Measurements from ENCODE around the gene ADO. TPM values are rescaled to one million over a fixed set of nuclear protein-coding genes. Genes with fewer than 3 reads are reported as not detected.

ADO gene
- total and polyA plus RNA-seq, 9 of the 15 experiments (the other 6 are each of a cell fraction or from before 2014, with no cell fraction given), result 3.0 to 20.0 (median 16.1) TPM

- TF ChIP-seq MGA (IDR thresholded peaks at IDR 0.05) (0 out of 2 replicates have a peak, but pooled peaks have one; percentile 19), ZNF780A (CRISPR knock-in tag; IDR thresholded peaks at IDR 0.05) (no peak), PRPF4 (IDR thresholded peaks at IDR 0.05; ENCODE audit: insufficient read depth, low read depth, low read length, poor library complexity, severe bottlenecking) (no peak), MYC (IDR thresholded peaks at IDR 0.05; ENCODE audit: low read depth, low read length) (no peak), MYC (CRISPR knock-in tag; IDR thresholded peaks at IDR 0.05; ENCODE audit: borderline replicate concordance, low read depth) (0 out of 2 replicates have a peak, but pooled peaks have one; percentile 28)
- TF ChIP-seq, protein P1, sequence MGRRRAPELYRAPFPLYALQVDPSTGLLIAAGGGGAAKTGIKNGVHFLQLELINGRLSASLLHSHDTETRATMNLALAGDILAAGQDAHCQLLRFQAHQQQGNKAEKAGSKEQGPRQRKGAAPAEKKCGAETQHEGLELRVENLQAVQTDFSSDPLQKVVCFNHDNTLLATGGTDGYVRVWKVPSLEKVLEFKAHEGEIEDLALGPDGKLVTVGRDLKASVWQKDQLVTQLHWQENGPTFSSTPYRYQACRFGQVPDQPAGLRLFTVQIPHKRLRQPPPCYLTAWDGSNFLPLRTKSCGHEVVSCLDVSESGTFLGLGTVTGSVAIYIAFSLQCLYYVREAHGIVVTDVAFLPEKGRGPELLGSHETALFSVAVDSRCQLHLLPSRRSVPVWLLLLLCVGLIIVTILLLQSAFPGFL (CRISPR knock-in tag; IDR thresholded peaks at IDR 0.05), result no peak
These were observed 14.0 kb downstream of the ADO start (continued) for GRCh38 chr10:62818426-62819011.

All from K562 (cell line).